Measurements from ENCODE around the gene OXT. TPM values are rescaled to one million over a fixed set of nuclear protein-coding genes. Genes with fewer than 3 reads are reported as not detected.

Gene OXT
- total RNA-seq, 2 experiments from 2014 or later, result not detected

DNA sequence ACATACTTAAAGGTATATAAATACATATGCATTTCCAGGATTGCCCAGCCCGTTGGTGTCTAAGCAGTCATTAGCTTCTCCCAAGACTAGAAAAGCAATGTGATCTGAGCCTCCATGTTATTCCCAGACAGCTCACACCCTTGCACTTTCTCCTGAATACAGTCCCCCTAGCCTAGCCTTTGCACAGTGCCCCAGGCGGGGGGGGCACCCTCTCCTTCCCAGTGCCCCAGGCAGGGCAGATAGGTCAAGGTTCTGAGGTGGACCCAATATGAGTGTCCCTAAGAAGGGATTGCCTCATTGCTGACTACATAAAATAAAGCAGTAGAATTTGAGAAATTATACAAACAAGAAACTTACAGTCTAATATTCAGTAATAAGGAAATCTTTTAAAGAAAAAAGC, 43.4 kb upstream of the OXT start:
- ChIA-PET CTCF (ENCODE audit: unreplicated experiment) (no interaction called here), POLR2A (no interaction called here)
- no peak for TF ChIP-seq EZH2phosphoT487 (IDR thresholded peaks at IDR 0.05; ENCODE audit: borderline replicate concordance, low read depth, low read length)
- TF ChIP-seq, protein P1, sequence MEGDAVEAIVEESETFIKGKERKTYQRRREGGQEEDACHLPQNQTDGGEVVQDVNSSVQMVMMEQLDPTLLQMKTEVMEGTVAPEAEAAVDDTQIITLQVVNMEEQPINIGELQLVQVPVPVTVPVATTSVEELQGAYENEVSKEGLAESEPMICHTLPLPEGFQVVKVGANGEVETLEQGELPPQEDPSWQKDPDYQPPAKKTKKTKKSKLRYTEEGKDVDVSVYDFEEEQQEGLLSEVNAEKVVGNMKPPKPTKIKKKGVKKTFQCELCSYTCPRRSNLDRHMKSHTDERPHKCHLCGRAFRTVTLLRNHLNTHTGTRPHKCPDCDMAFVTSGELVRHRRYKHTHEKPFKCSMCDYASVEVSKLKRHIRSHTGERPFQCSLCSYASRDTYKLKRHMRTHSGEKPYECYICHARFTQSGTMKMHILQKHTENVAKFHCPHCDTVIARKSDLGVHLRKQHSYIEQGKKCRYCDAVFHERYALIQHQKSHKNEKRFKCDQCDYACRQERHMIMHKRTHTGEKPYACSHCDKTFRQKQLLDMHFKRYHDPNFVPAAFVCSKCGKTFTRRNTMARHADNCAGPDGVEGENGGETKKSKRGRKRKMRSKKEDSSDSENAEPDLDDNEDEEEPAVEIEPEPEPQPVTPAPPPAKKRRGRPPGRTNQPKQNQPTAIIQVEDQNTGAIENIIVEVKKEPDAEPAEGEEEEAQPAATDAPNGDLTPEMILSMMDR (conservative IDR thresholded peaks at IDR 0.05; ENCODE audit: low read length), result no peak
- no peak overlapping the region for H3K27ac ChIP-seq (ENCODE audit: low read depth, low read length, poor library complexity, severe bottlenecking)
- H3K9me3 ChIP-seq (ENCODE audit: low read length), result no peaks in the 10 kb centered on the region
- no peaks in the 10 kb centered on the region for H4K20me1 ChIP-seq (ENCODE audit: insufficient read depth, low read length)
- no peak overlapping the region for H3K4me2 ChIP-seq (ENCODE audit: low read length)
- DNase-seq (ENCODE audit: low spot score), result no peak
- no peak overlapping the region for H2AFZ ChIP-seq (ENCODE audit: low read length)
- H3K9me2 ChIP-seq (ENCODE audit: insufficient read depth, low read length), result no peaks in the 10 kb centered on the region
- no peak overlapping the region for H3K4me3 ChIP-seq (ENCODE audit: low read depth, low read length, poor library complexity, severe bottlenecking)
- peaks cover 54% of the 10 kb centered on the region for H3K36me3 ChIP-seq (ENCODE audit: insufficient read depth, low read length)
- no TSS peak for BruUV-seq (replicated peaks)
- no peaks in the 10 kb centered on the region for H3K79me2 ChIP-seq (ENCODE audit: insufficient read depth, low read depth, low read length)
- no peaks in the 10 kb centered on the region for H3K4me1 ChIP-seq (ENCODE audit: insufficient read depth, low read length, poor library complexity, severe bottlenecking)
- intact Hi-C loops (cut with micrococcal nuclease; ENCODE audit: unreplicated experiment), result no loop called here

DNA sequence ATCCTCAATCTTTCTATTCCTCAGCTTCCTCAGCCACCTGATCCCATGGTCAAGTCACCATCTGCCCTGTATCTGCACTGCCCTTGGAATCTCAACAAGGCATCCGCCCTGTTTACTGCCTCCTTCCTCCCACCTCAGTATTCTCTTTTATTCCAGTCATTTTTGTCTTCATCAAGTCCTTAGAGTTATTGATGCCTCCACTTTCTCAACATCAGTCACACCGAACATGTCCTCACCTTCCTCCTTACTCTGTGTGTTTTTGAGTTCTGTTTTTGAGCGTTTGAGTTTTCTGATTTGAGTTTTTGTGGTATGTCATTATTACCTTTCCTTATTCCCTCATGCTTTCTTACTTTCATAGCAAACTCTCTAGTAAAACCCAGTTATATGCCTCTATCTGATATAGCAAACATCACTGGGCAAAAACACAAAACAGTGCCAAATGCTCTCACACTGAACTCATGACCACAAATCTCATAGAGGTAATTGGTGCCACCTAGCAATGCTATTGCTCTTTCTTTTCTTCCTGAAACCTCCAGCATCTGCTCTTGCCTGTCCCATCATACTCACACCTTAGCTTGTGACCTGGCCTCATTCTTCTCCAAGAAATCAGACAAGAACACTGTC, 39.8 kb upstream of the OXT start:
- Histone ChIP-seq H3K4me1 (ENCODE audit: insufficient read depth, low read length, poor library complexity, severe bottlenecking) (no peaks in the 10 kb centered on the region), H3K4me3 (ENCODE audit: low read depth, low read length, poor library complexity, severe bottlenecking) (no peak overlapping the region), H2AFZ (ENCODE audit: low read length) (no peak overlapping the region), H4K20me1 (ENCODE audit: insufficient read depth, low read length) (no peaks in the 10 kb centered on the region), H3K36me3 (ENCODE audit: insufficient read depth, low read length) (peaks cover 64% of the 10 kb centered on the region), H3K9me3 (ENCODE audit: low read length) (no peaks in the 10 kb centered on the region), H3K79me2 (ENCODE audit: insufficient read depth, low read depth, low read length) (no peaks in the 10 kb centered on the region), H3K27ac (ENCODE audit: low read depth, low read length, poor library complexity, severe bottlenecking) (no peak overlapping the region), H3K9me2 (ENCODE audit: insufficient read depth, low read length) (no peaks in the 10 kb centered on the region), H3K4me2 (ENCODE audit: low read length) (no peak overlapping the region)
- ChIA-PET POLR2A (no interaction called here), CTCF (ENCODE audit: unreplicated experiment) (no interaction called here)
- BruUV-seq (replicated peaks), result no TSS peak
- DNase-seq (ENCODE audit: low spot score), result no peak
- intact Hi-C loops (cut with micrococcal nuclease; ENCODE audit: unreplicated experiment), result no loop called here
- TF ChIP-seq, protein P1 (conservative IDR thresholded peaks at IDR 0.05; ENCODE audit: low read length), result no peak
- no peak for TF ChIP-seq EZH2phosphoT487 (IDR thresholded peaks at IDR 0.05; ENCODE audit: borderline replicate concordance, low read depth, low read length)

- H4K20me1 ChIP-seq (ENCODE audit: insufficient read depth, low read length), result no peaks in the 10 kb centered on the region
- no peaks in the 10 kb centered on the region for H3K9me3 ChIP-seq (ENCODE audit: low read length)
- H3K27ac ChIP-seq (ENCODE audit: low read depth, low read length, poor library complexity, severe bottlenecking), result no peak overlapping the region
- BruUV-seq (replicated peaks), result no TSS peak
- H2AFZ ChIP-seq (ENCODE audit: low read length), result no peak overlapping the region
- H3K9me2 ChIP-seq (ENCODE audit: insufficient read depth, low read length), result no peaks in the 10 kb centered on the region
- H3K4me3 ChIP-seq (ENCODE audit: low read depth, low read length, poor library complexity, severe bottlenecking), result no peak overlapping the region
- no peaks in the 10 kb centered on the region for H3K4me1 ChIP-seq (ENCODE audit: insufficient read depth, low read length, poor library complexity, severe bottlenecking)
- DNase-seq (ENCODE audit: low spot score), result no peak
- POLR2A ChIA-PET, result interaction anchor here (0.6 kb wide), 1 partner anchor 14 kb away, joined by 3 read pairs; no protein-coding TSS in a partner anchor
- H3K36me3 ChIP-seq (ENCODE audit: insufficient read depth, low read length), result peaks cover 64% of the 10 kb centered on the region
- no peak overlapping the region for H3K4me2 ChIP-seq (ENCODE audit: low read length)
- TF ChIP-seq EZH2phosphoT487 (IDR thresholded peaks at IDR 0.05; ENCODE audit: borderline replicate concordance, low read depth, low read length), result no peak
- TF ChIP-seq, protein P1 (conservative IDR thresholded peaks at IDR 0.05; ENCODE audit: low read length), result no peak
- CTCF ChIA-PET (ENCODE audit: unreplicated experiment), result no interaction called here
- no peaks in the 10 kb centered on the region for H3K79me2 ChIP-seq (ENCODE audit: insufficient read depth, low read depth, low read length)
- intact Hi-C loops (cut with micrococcal nuclease; ENCODE audit: unreplicated experiment), result no loop called here
These were observed 38.8 kb upstream of the OXT start for GRCh38 chr20:3032624-3033023.
